Neural cell (in vitro differentiated cells): ENCODE data around the gene ZNF580. TPM values are rescaled to one million over a fixed set of nuclear protein-coding genes. Genes with fewer than 3 reads are reported as not detected.

Experiments
- H2AFZ ChIP-seq: fragments of 200-600, 300-800 bp; sonication (generic), shearing (Covaris generic); 2 replicates; pipeline ENCODE4 v1.6.0; 2014; ENCODE audit warnings: low read depth, mild to moderate bottlenecking, antibody characterized with exemption, low read length, moderate library complexity
- H3F3A ChIP-seq: fragments of 200-600 bp; shearing (Covaris generic); 2 replicates; pipeline ENCODE4 v1.6.1; 2016; ENCODE audit warnings: mild to moderate bottlenecking, moderate library complexity, mixed read lengths, antibody characterized with exemption, low read length; ENCODE audit not compliant: insufficient read depth, poor library complexity, severe bottlenecking
- H3K27ac ChIP-seq: fragments of 200-600, 300-800 bp; sonication (generic), shearing (Covaris generic); 2 replicates; pipeline ENCODE4 v1.5.1; 2014; ENCODE audit warnings: mild to moderate bottlenecking, low read length, moderate library complexity
- H3K27me3 ChIP-seq: fragments of 300-800, 200-600 bp; sonication (generic), shearing (Covaris generic); 2 replicates; pipeline ENCODE4 v1.6.0; 2014; ENCODE audit warnings: mild to moderate bottlenecking, low read depth, low read length, moderate library complexity; ENCODE audit not compliant: insufficient read depth
- H3K36me3 ChIP-seq: fragments of 300-800, 200-600 bp; sonication (generic), shearing (Covaris generic); 2 replicates; pipeline ENCODE4 v1.5.1; 2014; ENCODE audit warnings: mild to moderate bottlenecking, antibody characterized with exemption, low read length, moderate library complexity; ENCODE audit not compliant: insufficient read depth
- H3K4me2 ChIP-seq: fragments of 300-800, 200-600 bp; sonication (generic), shearing (Covaris generic); 2 replicates; pipeline ENCODE4 v1.6.0; 2014; ENCODE audit warnings: mild to moderate bottlenecking, low read length
- H3K4me3 ChIP-seq: fragments of 300-800, 200-600 bp; sonication (generic), shearing (Covaris generic); 2 replicates; pipeline ENCODE4 v1.5.1; 2014; ENCODE audit warnings: mild to moderate bottlenecking, low read length, moderate library complexity
- H3K79me2 ChIP-seq: fragments of 200-600 bp; shearing (Covaris generic); replicated peaks from 2 replicates; pipeline ENCODE4 v1.6.0; 2014; ENCODE audit warnings: mild to moderate bottlenecking, low read length, moderate library complexity; ENCODE audit not compliant: insufficient read depth
- H3K9ac ChIP-seq: fragments of 300-800, 200-600 bp; sonication (generic), shearing (Covaris generic); 2 replicates; pipeline ENCODE4 v1.6.1; 2016; ENCODE audit warnings: mild to moderate bottlenecking, low read length, mixed read lengths
- H3K9me2 ChIP-seq: fragments of 200-600 bp; shearing (Covaris generic); 2 replicates; pipeline ENCODE4 v1.6.1; 2016; ENCODE audit warnings: mild to moderate bottlenecking, low read length, mixed read lengths; ENCODE audit not compliant: insufficient read depth
- H3K9me3 ChIP-seq: fragments of 200-600, 300-800 bp; sonication (generic), shearing (Covaris generic); 2 replicates; pipeline ENCODE4 v1.6.1; 2016; ENCODE audit warnings: mild to moderate bottlenecking, mixed run types, low read length, moderate library complexity, mixed read lengths
- H4K20me1 ChIP-seq: fragments of 200-600 bp; shearing (Covaris generic); 2 replicates; pipeline ENCODE4 v1.6.1; 2016; ENCODE audit warnings: mild to moderate bottlenecking, mixed run types; ENCODE audit not compliant: insufficient read depth
- CTCF ChIP-seq: fragments of 450-650 bp; IDR thresholded peaks from 2 replicates; pipeline ENCODE4 v1.5.1; 2014; ENCODE audit warnings: antibody characterized with exemption, mild to moderate bottlenecking, moderate library complexity; ENCODE audit not compliant: poor library complexity, severe bottlenecking
- EP300 ChIP-seq: fragments of 450-650 bp; conservative IDR thresholded peaks from 2 replicates; pipeline ENCODE4 v1.6.1; 2014; ENCODE audit warnings: antibody characterized with exemption, mild to moderate bottlenecking, moderate library complexity; ENCODE audit not compliant: poor library complexity, severe bottlenecking
- EZH2 ChIP-seq: fragments of 200-600, 300-800 bp; shearing (Covaris generic), sonication (generic); IDR thresholded peaks from 2 replicates; pipeline ENCODE4 v1.6.1; 2014; ENCODE audit warnings: antibody characterized with exemption, low read length, borderline replicate concordance, mild to moderate bottlenecking; ENCODE audit not compliant: insufficient read depth, poor library complexity, severe bottlenecking
- MXI1 ChIP-seq: fragments of 450-650 bp; conservative IDR thresholded peaks from 2 replicates; pipeline ENCODE4 v1.6.1; 2014; ENCODE audit warnings: antibody characterized with exemption, mild to moderate bottlenecking; ENCODE audit not compliant: poor library complexity, severe bottlenecking
- POLR2AphosphoS5 ChIP-seq: IDR thresholded peaks from 2 replicates; pipeline ENCODE4 v1.6.1; 2012
- RAD21 ChIP-seq: fragments of 450-650 bp; conservative IDR thresholded peaks from 2 replicates; pipeline ENCODE4 v1.6.1; 2014; ENCODE audit warnings: antibody characterized with exemption, mild to moderate bottlenecking, moderate library complexity
- REST ChIP-seq: IDR thresholded peaks from 2 replicates; pipeline ENCODE4 v1.6.1; 2012; ENCODE audit warnings: borderline replicate concordance
- SMC3 ChIP-seq: fragments of 450-650 bp; conservative IDR thresholded peaks from 2 replicates; pipeline ENCODE4 v1.6.1; 2014; ENCODE audit warnings: antibody characterized with exemption, mild to moderate bottlenecking, moderate library complexity; ENCODE audit not compliant: poor library complexity
- TAF1 ChIP-seq: IDR thresholded peaks from 2 replicates; pipeline ENCODE4 v1.6.1; 2012; ENCODE audit warnings: low read depth
- polyA plus RNA-seq: library from polyadenylated mRNA; depleted of rRNA; stranded (reverse); fragments of >200 nt; gene quantifications from 2 replicates; pipeline ENCODE4 v1.2.3, GENCODE V29; 2014

The ZNF580 gene
- polyA plus RNA-seq, 1 donor from 2014 or later, result 11.7 TPM

- H3K27me3 ChIP-seq, result no peaks in the 10 kb centered on the region
- H2AFZ ChIP-seq, result no peak overlapping the region
- peaks cover 8% of the 10 kb centered on the region for H3K36me3 ChIP-seq
- H3F3A ChIP-seq, result no peaks in the 10 kb centered on the region
- H3K4me3 ChIP-seq, result peak overlapping the region; percentile 92
- TF ChIP-seq POLR2AphosphoS5, result no peak
- TF ChIP-seq EP300, result no peak
- TF ChIP-seq SMC3, result no peak
- no peak for TF ChIP-seq MXI1
- TF ChIP-seq RAD21, result no peak
- no peaks in the 10 kb centered on the region for H4K20me1 ChIP-seq
- peaks cover 59% of the 10 kb centered on the region for H3K79me2 ChIP-seq
- no peaks in the 10 kb centered on the region for H3K9me2 ChIP-seq
- H3K27ac ChIP-seq, result no peak overlapping the region
- H3K9me3 ChIP-seq, result no peaks in the 10 kb centered on the region
- peak overlapping the region; percentile 84 for H3K9ac ChIP-seq
- H3K4me2 ChIP-seq, result peak overlapping the region; percentile 98
These were observed 36.2 kb downstream of the ZNF580 start for GRCh38 chr19:55676889-55677505.

GRCh38 chr19:55677572-55678028 is 36.8 kb downstream of the ZNF580 start:
- Histone ChIP-seq H3K27me3 (no peaks in the 10 kb centered on the region), H3K9ac (no peak overlapping the region), H3K27ac (no peak overlapping the region), H3K9me2 (no peaks in the 10 kb centered on the region), H4K20me1 (no peaks in the 10 kb centered on the region), H3K36me3 (peaks cover 8% of the 10 kb centered on the region), H3K4me2 (no peak overlapping the region), H3K9me3 (no peaks in the 10 kb centered on the region), H3F3A (no peaks in the 10 kb centered on the region), H2AFZ (no peak overlapping the region), H3K79me2 (peaks cover 57% of the 10 kb centered on the region), H3K4me3 (peak overlapping the region; percentile 92)
- TF ChIP-seq RAD21 (no peak), POLR2AphosphoS5 (no peak), CTCF (no peak), SMC3 (no peak), EP300 (no peak), MXI1 (no peak), REST (no peak), EZH2 (no peak), TAF1 (no peak)
